Osteocyte (in vitro differentiated cells): ENCODE measurements around the gene CMIP. TPM values are rescaled to one million over a fixed set of nuclear protein-coding genes. Genes with fewer than 3 reads are reported as not detected.

Experiments used
- DNase-seq: peaks from one replicate; pipeline ENCODE4 v3.0.0; 2021; ENCODE audit warnings: mixed read lengths; ENCODE audit not compliant: unreplicated experiment; ENCODE audit errors: extremely low spot score
- H3K27ac Mint-ChIP-seq: one replicate; pipeline ENCODE4 v1.8.0; 2021; ENCODE audit warnings: mild to moderate bottlenecking, mixed read lengths; ENCODE audit not compliant: unreplicated experiment
- H3K27me3 Mint-ChIP-seq: one replicate; pipeline ENCODE4 v1.8.0; 2021; ENCODE audit warnings: mixed read lengths; ENCODE audit not compliant: unreplicated experiment
- H3K36me3 Mint-ChIP-seq: one replicate; pipeline ENCODE4 v1.8.0; 2021; ENCODE audit warnings: mixed read lengths; ENCODE audit not compliant: unreplicated experiment
- H3K4me1 Mint-ChIP-seq: one replicate; pipeline ENCODE4 v1.8.0; 2021; ENCODE audit warnings: mixed read lengths; ENCODE audit not compliant: unreplicated experiment
- H3K4me3 Mint-ChIP-seq: one replicate; pipeline ENCODE4 v1.8.0; 2021; ENCODE audit warnings: mild to moderate bottlenecking, moderate library complexity, mixed read lengths; ENCODE audit not compliant: unreplicated experiment
- H3K9me3 Mint-ChIP-seq: one replicate; pipeline ENCODE4 v1.8.0; 2021; ENCODE audit warnings: mixed read lengths; ENCODE audit not compliant: unreplicated experiment
- total RNA-seq: library from RNA; stranded (reverse); gene quantifications from 2 replicates; pipeline ENCODE4 v1.2.1, GENCODE V29; 2021
- TF ChIP-seq, protein P1 (sequence below): fragments of 200-600 bp; sonication (generic); IDR thresholded peaks from 2 replicates; pipeline ENCODE4 v1.5.0; 2021; ENCODE audit warnings: antibody characterized with exemption, mild to moderate bottlenecking, moderate library complexity

CMIP gene
- total RNA-seq, 1 donor from 2014 or later: 38.0 TPM

DNA sequence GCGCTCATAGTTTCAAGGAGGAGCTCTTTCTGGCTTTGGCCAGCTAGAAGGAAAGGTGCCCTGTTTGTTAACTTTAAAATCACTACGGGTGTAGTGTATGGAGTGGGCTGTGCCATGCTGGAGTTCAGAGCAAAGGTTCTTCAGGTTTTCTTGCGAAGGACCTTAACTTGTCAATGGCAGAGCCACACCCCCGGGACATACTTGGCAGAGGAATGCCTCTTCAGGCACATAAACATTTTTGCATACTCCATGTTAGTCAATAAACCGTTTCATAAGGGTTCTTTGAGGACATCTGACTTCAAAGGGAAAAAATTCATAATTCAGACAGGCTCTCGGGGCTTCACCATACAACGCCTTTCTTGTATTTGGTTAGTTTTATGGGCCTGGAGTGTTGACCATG, 221.5 kb downstream of the CMIP start:
- no peaks in the 10 kb centered on the region for H3K9me3 Mint-ChIP-seq
- H3K4me1 Mint-ChIP-seq: peaks cover 3% of the 10 kb centered on the region
- DNase-seq: no peak
- H3K27me3 Mint-ChIP-seq: no peaks in the 10 kb centered on the region
- peaks cover 30% of the 10 kb centered on the region for H3K36me3 Mint-ChIP-seq
- no peak overlapping the region for H3K27ac Mint-ChIP-seq
- H3K4me3 Mint-ChIP-seq: no peak overlapping the region
- TF ChIP-seq, protein P1, sequence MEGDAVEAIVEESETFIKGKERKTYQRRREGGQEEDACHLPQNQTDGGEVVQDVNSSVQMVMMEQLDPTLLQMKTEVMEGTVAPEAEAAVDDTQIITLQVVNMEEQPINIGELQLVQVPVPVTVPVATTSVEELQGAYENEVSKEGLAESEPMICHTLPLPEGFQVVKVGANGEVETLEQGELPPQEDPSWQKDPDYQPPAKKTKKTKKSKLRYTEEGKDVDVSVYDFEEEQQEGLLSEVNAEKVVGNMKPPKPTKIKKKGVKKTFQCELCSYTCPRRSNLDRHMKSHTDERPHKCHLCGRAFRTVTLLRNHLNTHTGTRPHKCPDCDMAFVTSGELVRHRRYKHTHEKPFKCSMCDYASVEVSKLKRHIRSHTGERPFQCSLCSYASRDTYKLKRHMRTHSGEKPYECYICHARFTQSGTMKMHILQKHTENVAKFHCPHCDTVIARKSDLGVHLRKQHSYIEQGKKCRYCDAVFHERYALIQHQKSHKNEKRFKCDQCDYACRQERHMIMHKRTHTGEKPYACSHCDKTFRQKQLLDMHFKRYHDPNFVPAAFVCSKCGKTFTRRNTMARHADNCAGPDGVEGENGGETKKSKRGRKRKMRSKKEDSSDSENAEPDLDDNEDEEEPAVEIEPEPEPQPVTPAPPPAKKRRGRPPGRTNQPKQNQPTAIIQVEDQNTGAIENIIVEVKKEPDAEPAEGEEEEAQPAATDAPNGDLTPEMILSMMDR: no peak

DNA sequence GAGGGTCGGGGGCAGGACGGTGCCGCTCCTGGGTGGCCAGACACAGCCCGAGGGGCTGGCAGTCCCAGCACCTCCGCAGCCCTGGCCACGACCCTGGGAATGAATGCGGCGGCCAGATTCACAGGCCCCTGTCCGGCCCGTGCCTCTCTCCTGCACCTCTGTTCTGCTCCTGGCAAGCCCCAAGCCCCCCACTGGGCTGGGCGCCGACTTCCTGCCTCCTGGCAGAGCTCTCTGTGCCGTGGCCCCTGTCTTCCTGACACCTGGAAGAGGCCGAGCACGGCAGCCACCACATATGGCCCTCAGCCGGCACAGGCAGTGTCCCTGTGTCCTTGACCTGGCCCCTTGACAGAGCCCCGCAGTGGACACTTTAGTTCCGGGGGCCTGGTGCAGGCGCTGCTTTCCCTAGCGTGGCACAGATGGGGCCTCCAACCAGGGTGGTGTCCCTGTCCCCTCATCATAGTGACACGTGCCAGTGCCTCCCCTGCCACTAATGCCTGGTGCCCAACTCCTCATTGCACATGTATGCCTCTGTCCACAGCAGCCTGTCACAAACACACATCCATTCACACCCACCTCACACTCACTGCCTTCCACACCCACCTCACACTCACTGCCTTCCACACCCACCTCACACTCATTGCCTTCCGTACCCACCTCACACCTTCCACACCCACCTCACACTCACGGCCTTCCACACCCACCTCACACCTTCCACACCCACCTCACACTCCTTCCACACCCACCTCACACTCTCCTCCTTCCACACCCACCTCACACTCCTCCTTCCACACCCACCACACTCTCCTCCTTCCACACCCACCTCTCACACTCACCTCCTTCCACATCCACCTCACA, 223.9 kb downstream of the CMIP start:
- Mint-ChIP-seq H3K36me3 (peaks cover 29% of the 10 kb centered on the region), H3K4me3 (no peak overlapping the region), H3K4me1 (peaks cover 3% of the 10 kb centered on the region), H3K27me3 (no peaks in the 10 kb centered on the region), H3K27ac (no peak overlapping the region), H3K9me3 (no peaks in the 10 kb centered on the region)
- no peak for DNase-seq
- TF ChIP-seq, protein P1: no peak

DNA sequence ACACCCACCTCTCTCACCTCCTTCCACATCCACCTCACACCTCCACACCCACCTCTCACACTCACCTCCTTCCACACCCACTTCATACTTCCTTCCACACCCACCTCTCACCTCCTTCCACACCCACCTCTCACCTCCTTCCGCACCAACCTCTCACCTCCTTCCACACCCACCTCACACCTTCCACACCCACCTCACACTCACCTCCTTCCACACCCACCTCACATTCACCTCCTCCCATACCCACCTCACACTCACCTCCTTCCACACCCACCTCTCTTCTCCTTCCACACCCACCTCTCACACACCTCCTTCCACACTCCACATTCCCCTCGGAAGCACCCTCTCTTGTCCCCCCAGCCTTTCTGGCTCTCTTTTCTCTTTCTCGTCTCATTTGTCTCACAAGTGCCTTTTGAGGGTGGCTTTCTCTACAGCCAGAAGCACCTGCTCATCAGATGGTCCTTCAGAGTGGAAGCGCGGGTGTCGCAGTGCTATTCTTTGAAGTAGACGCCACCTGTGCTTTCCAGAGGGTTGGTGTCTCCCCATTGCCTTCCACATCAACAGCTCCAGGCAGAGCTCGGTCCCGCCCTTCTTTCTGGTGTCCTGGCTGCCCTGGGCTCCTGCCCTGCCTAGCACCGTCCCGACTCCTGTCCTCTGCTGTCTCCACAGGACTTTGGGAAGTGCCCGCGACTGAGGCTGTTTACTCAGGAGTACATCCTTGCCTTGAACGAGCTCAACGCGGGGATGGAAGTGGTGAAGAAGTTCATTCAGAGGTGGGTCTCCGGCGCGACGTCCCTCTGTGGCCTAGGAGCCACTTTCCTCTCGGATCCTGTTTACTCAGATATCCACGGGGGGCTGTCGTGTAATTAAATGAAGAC, 225.1 kb downstream of the CMIP start:
- no peak for DNase-seq
- Mint-ChIP-seq H3K27me3 (no peaks in the 10 kb centered on the region), H3K36me3 (peaks cover 30% of the 10 kb centered on the region), H3K9me3 (no peaks in the 10 kb centered on the region), H3K4me1 (peaks cover 3% of the 10 kb centered on the region), H3K27ac (no peak overlapping the region), H3K4me3 (no peak overlapping the region)
- TF ChIP-seq, protein P1: no peak

DNA sequence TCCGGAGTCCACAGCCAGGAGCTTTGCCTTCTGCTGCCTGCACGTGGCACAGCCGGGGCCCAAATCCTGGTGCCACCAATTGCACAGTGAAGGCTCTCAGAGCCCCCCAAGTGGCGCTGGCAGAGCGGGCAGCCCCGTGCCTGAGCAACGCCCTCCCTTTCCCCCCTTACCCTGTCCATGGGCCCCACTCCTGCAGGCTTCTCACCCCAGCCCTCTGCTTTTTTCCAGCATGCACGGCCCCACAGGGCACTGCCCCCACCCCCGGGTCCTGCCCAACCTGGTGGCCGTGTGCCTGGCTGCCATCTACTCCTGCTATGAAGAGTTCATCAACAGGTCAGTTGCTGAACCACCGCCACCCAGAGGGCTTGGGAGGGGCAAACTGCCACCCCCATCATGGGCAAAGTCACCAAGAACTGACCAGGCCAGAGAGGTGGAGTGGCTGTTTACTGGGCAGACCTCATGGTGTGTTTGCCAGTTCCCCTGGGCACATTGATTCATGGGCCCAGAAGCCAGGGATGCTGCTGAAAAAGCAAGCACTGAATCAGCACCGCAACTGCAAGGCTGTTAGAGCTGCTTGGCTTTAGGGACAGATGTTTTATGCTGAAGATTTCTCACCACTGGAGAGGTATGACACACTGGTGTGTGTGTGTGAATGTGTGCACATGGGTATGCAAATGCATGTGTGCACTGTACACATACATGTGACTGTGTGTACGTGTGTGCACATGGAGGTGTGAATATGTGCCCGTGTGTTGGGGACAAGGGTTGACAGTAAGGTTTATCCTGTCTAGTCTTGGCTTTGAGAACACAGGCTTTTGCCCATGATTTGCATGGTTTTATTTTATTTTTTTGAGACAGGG, 227.4 kb downstream of the CMIP start:
- H3K4me3 Mint-ChIP-seq: no peak overlapping the region
- TF ChIP-seq, protein P1: no peak
- no peaks in the 10 kb centered on the region for H3K27me3 Mint-ChIP-seq
- no peak overlapping the region for H3K27ac Mint-ChIP-seq
- H3K4me1 Mint-ChIP-seq: peaks cover 3% of the 10 kb centered on the region
- no peak for DNase-seq
- peaks cover 23% of the 10 kb centered on the region for H3K36me3 Mint-ChIP-seq
- H3K9me3 Mint-ChIP-seq: no peaks in the 10 kb centered on the region
